GM13977 (cell line): Measurements from ENCODE around the gene ZBTB32.

Experiments
- DNase-seq: peaks from one replicate; pipeline ENCODE4 v3.0.0; 2012; ENCODE audit warnings: low spot score
- in situ Hi-C: fragments of 300-500 bp; cut with MboI; formaldehyde crosslinking; loops from one replicate; pipeline ENCODE4 v1.12.0; 2022; ENCODE audit warnings: low sequenced_read_pairs, low pct_unique_long_range_greater_than_20kb, mixed read lengths, inconsistent platforms; ENCODE audit not compliant: unreplicated experiment
- TF ChIP-seq, protein P1 (sequence below): IDR thresholded peaks from 2 replicates; pipeline ENCODE4 v1.5.1; 2012; ENCODE audit warnings: mild to moderate bottlenecking, control low read depth; ENCODE audit not compliant: insufficient read depth; ENCODE audit errors: extremely low read depth, missing control alignments

Gene ZBTB32

DNA sequence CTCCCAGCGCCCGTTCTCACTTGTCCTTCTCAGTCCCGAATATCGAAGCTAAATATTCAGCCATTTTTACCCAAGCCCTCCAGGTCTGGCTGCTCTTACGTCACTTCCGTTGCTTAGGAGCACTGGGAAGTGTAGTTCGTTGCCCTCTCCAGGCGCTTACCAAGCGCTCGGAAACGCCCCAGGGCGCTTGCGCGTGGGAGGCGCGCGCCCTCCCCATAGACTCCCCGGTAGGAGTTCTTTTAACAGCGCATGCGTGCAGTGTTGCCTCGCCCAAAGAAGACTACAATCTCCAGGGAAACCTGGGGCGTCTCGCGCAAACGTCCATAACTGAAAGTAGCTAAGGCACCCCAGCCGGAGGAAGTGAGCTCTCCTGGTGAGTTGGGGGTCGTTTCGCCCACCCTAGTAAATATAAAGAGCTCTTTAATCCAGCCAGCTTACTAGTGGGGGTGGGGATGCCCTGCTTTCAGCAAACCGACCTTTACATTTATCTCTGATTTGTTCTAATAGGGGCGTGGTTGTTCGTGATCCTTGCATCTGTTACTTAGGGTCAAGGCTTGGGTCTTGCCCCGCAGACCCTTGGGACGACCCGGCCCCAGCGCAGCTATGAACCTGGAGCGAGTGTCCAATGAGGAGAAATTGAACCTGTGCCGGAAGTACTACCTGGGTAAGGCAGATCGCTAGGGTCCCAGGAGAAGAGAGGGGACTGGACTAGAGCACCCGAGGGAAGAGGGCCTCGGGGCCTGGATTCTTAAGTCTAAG lies 41.1 kb downstream of the ZBTB32 start, which contains the start of the genes PSENEN and U2AF1L4:
PSENEN (plus strand) TSS at position 324 of the 759 bp plus-strand sequence; CDS start at position 604, 280 bp downstream.
U2AF1L4 (minus strand) TSS at position 91 of the 759 bp plus-strand sequence; CDS start at position 64, 27 bp downstream.
- peak; percentile 93 for DNase-seq
- TF ChIP-seq, protein P1, sequence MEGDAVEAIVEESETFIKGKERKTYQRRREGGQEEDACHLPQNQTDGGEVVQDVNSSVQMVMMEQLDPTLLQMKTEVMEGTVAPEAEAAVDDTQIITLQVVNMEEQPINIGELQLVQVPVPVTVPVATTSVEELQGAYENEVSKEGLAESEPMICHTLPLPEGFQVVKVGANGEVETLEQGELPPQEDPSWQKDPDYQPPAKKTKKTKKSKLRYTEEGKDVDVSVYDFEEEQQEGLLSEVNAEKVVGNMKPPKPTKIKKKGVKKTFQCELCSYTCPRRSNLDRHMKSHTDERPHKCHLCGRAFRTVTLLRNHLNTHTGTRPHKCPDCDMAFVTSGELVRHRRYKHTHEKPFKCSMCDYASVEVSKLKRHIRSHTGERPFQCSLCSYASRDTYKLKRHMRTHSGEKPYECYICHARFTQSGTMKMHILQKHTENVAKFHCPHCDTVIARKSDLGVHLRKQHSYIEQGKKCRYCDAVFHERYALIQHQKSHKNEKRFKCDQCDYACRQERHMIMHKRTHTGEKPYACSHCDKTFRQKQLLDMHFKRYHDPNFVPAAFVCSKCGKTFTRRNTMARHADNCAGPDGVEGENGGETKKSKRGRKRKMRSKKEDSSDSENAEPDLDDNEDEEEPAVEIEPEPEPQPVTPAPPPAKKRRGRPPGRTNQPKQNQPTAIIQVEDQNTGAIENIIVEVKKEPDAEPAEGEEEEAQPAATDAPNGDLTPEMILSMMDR, result no peak
- in situ Hi-C loops, result no loop called here

DNA sequence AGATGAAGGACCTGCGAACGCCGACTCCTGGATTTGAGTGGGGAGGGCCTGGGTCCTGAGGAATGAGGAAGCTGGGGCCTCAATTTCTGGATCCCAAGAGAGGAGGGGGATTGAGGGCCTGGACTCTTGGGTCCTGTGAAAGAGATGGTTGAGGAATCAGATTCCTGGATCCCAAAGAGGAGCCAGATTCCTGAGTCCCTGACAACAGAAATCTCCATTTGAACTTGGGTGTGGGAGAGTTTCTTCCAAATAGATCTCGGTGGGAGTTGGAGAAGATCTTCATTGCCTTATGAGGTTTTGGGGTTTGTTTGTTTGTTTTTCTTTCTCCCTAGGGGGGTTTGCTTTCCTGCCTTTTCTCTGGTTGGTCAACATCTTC lies 41.7 kb downstream of the ZBTB32 start:
- TF ChIP-seq, protein P1, result no peak
- no peak for DNase-seq
- in situ Hi-C loops, result no loop called here

DNA sequence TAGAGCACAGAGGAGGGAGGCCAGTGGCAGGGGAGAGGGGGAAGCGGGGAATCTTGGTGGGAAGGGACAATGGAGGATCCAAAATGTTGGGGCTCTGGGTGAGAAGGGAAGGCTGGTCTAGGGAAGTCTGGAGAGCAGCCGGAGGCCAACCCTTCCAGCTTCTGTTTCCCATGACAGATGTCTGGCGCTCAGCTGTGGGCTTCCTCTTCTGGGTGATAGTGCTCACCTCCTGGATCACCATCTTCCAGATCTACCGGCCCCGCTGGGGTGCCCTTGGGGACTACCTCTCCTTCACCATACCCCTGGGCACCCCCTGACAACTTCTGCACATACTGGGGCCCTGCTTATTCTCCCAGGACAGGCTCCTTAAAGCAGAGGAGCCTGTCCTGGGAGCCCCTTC lies 42.2 kb downstream of the ZBTB32 start:
- TF ChIP-seq, protein P1, result no peak
- DNase-seq, result no peak
- in situ Hi-C loops, result no loop called here

DNA sequence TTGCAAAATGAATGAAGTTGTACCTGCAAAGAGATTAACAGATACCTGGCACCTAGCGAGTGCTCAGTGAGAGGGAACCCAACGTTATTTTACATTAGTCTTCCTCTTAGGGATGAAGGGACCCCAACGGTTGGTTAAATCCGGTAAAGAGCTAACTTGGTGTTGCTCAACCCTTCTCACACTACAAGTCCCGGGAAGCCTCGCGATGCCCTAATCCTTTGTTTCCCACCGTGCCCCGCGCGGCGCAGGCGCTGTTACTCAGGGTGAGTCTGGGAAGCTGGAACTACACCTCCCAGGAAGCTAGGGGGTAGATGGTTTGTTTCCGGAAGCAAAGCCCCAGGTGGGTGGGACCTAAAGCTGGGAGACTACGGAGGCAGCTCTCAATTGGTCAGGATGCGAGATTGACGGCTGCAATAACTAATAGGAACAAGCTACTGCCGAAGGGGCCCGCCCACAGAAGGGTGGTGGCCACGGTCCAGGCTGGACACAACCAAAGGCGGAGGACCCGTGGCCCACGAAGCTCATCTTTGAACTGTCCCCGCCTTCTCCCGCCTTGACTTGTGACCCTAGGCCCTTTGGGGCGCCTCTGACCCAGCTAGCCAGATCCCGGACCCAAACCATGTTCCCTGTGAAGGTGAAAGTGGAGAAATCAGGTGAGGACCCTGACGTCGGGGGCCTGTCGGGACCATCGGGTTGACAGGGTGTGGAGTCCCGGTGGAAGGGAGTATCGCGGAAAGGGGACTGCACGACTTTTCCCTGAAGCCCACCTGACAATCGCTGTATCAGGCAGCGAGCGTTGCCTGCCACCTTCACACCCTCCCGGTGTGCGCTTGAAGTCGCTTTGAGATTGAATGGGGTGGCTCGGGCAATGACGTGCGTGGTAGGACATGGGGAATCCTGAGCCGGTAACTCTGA lies 44.0 kb downstream of the ZBTB32 start, which contains the start of gene LIN37:
LIN37 (plus strand) TSS at position 471 of the 915 bp plus-strand sequence; CDS start at position 620, 149 bp downstream.
- in situ Hi-C loops, result no loop called here
- TF ChIP-seq, protein P1, result no peak
- DNase-seq, result peak; percentile 94

DNA sequence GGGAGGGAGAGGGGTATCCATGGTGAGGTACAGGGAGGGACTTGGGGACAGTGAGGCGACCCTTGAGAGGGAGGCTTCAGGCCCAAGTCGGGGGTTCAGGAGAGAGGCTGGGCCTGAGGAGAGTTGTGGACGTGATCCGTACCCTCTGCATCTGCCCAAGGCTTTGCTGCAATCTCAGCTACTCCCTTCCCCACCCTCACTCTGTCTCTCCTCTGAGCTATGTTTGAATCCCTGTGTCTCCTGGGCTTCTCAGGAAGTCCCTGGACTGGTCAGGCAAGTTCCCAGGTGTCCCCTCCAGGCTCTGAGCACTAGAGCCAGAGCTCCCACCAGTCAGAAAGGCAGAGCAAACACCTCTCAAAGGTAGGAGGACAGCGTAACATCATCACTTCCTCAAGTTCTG lies 45.8 kb downstream of the ZBTB32 start:
- TF ChIP-seq, protein P1, result no peak
- no peak for DNase-seq
- in situ Hi-C loops, result no loop called here
